Measurements from ENCODE around the gene TST.

GRCh38 chr22:36988075-36988832 is 31.0 kb downstream of the TST start:
- no peak for TF ChIP-seq CTCF (IDR thresholded peaks at IDR 0.05; ENCODE audit: insufficient read depth, low read length)
- no peak for TF ChIP-seq POLR2AphosphoS5 (IDR thresholded peaks at IDR 0.05; ENCODE audit: low read depth)
- TF ChIP-seq SPI1 (IDR thresholded peaks at IDR 0.05; ENCODE audit: borderline replicate concordance, low read depth), result no peak
- TF ChIP-seq, protein P1, sequence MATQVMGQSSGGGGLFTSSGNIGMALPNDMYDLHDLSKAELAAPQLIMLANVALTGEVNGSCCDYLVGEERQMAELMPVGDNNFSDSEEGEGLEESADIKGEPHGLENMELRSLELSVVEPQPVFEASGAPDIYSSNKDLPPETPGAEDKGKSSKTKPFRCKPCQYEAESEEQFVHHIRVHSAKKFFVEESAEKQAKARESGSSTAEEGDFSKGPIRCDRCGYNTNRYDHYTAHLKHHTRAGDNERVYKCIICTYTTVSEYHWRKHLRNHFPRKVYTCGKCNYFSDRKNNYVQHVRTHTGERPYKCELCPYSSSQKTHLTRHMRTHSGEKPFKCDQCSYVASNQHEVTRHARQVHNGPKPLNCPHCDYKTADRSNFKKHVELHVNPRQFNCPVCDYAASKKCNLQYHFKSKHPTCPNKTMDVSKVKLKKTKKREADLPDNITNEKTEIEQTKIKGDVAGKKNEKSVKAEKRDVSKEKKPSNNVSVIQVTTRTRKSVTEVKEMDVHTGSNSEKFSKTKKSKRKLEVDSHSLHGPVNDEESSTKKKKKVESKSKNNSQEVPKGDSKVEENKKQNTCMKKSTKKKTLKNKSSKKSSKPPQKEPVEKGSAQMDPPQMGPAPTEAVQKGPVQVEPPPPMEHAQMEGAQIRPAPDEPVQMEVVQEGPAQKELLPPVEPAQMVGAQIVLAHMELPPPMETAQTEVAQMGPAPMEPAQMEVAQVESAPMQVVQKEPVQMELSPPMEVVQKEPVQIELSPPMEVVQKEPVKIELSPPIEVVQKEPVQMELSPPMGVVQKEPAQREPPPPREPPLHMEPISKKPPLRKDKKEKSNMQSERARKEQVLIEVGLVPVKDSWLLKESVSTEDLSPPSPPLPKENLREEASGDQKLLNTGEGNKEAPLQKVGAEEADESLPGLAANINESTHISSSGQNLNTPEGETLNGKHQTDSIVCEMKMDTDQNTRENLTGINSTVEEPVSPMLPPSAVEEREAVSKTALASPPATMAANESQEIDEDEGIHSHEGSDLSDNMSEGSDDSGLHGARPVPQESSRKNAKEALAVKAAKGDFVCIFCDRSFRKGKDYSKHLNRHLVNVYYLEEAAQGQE (IDR thresholded peaks at IDR 0.05; ENCODE audit: insufficient replicate concordance, low read depth), result no peak
